Testis (tissue), 2 donors: ENCODE data around the gene PDGFC.

Experiments
- CTCF ChIP-seq, 3 experiments: fragments of 450-650 bp in 2 of 3; fragments of 200-600 bp in 1 of 3; sonication (generic) in 1 of 3; IDR thresholded peaks; one replicate each; pipeline ENCODE4 v1.5.1; 2016 to 2019; ENCODE audit warnings: antibody characterized with exemption in 3 of 3, mild to moderate bottlenecking in 2 of 3, moderate library complexity in 1 of 3
- POLR2A ChIP-seq: fragments of 450-650 bp; IDR thresholded peaks from one replicate; pipeline ENCODE4 v1.6.1; 2017; ENCODE audit warnings: antibody characterized with exemption, mild to moderate bottlenecking, moderate library complexity

GRCh38 chr4:156875055-156875454 is 96.5 kb downstream of the PDGFC start:
- TF ChIP-seq CTCF (IDR thresholded peaks at IDR 0.05) (no peak), POLR2A (no peak)
